Panc1 (cell line): ENCODE results near the gene ZNF383. TPM values are rescaled to one million over a fixed set of nuclear protein-coding genes. Genes with fewer than 3 reads are reported as not detected.
A peak's percentile ranks its signal among the peaks of the same experiment; 100 is the strongest.

Experiments used
- ATAC-seq: fragments of 200-7000 bp; cut with Tn5 transposase; 2 replicates; pipeline ENCODE4 v1.9.1; 2020; ENCODE audit warnings: mild to moderate bottlenecking, moderate library complexity
- BruUV-seq: library from RNA; stranded (reverse); fragments of 400-500 nt; replicated peaks from 2 replicates; lab custom pipeline; 2021; lab: Mats Ljungman, UMichigan
- CTCF ChIA-PET: fragments of 300-600 bp; sonication (Branson Sonifier 250); formaldehyde crosslinking; loops from one replicate; lab custom pipeline; 2022; ENCODE audit warnings: antibody characterized with exemption; lab: Charles Lee
- POLR2A ChIA-PET: fragments of 300-600 bp; sonication (Branson Sonifier 250); formaldehyde crosslinking; loops from one replicate; lab custom pipeline; 2022; ENCODE audit warnings: antibody characterized with exemption; lab: Charles Lee
- DNase-seq: peaks from one replicate; pipeline ENCODE4 v3.0.0-alpha.2; 2010; ENCODE audit warnings: low read depth, low spot score
- H3K27ac ChIP-seq: 2 replicates; pipeline ENCODE4 v1.5.1; 2011; ENCODE audit warnings: mild to moderate bottlenecking, low read length, inconsistent platforms
- H3K27me3 ChIP-seq: fragments of 200-500 bp; sonication (Bioruptor generic); 2 replicates; pipeline ENCODE4 v1.6.0; 2014; ENCODE audit warnings: low read length, inconsistent platforms; ENCODE audit not compliant: control insufficient read depth, insufficient read depth
- H3K36me3 ChIP-seq: fragments of 200-500 bp; sonication (Bioruptor generic); 2 replicates; pipeline ENCODE4 v1.5.1; 2014; ENCODE audit warnings: inconsistent platforms, mild to moderate bottlenecking, low read length, moderate library complexity; ENCODE audit not compliant: control insufficient read depth, insufficient read depth
- H3K4me1 ChIP-seq: 2 replicates; pipeline ENCODE4 v1.5.1; 2011; ENCODE audit warnings: inconsistent platforms, mild to moderate bottlenecking, low read length, moderate library complexity; ENCODE audit not compliant: control insufficient read depth, insufficient read depth
- H3K4me3 ChIP-seq, 2 experiments: 2 replicates each; pipeline ENCODE4 v1.5.1; 2011 to 2012; ENCODE audit warnings: low read depth in 2 of 2, low read length in 2 of 2, mild to moderate bottlenecking in 2 of 2, inconsistent platforms in 1 of 2, moderate library complexity in 1 of 2
- H3K9me3 ChIP-seq: fragments of 200-500 bp; sonication (Bioruptor generic); 2 replicates; pipeline ENCODE4 v1.5.1; 2014; ENCODE audit warnings: low read depth, mild to moderate bottlenecking, inconsistent platforms, low read length, moderate library complexity; ENCODE audit not compliant: control insufficient read depth, insufficient read depth
- CTCF ChIP-seq: fragments of 450-650 bp; IDR thresholded peaks from 2 replicates; pipeline ENCODE4 v1.5.1; 2017; ENCODE audit warnings: mild to moderate bottlenecking
- POLR2AphosphoS5 ChIP-seq: IDR thresholded peaks from 2 replicates; pipeline ENCODE4 v1.6.1; 2012; ENCODE audit warnings: mild to moderate bottlenecking, low read depth, low read length, moderate library complexity
- REST ChIP-seq, 2 experiments: IDR thresholded peaks; 2 replicates each; pipeline ENCODE4 v1.6.1; 2011 to 2012; ENCODE audit warnings: low read depth in 2 of 2, control low read depth in 1 of 2, low read length in 1 of 2, mild to moderate bottlenecking in 1 of 2, moderate library complexity in 1 of 2; ENCODE audit not compliant: insufficient read depth in 1 of 2
- SIN3A ChIP-seq: IDR thresholded peaks from 2 replicates; pipeline ENCODE4 v1.6.1; 2012; ENCODE audit warnings: low read depth, mild to moderate bottlenecking, low read length, moderate library complexity, borderline replicate concordance; ENCODE audit not compliant: insufficient read depth
- TCF7L2 ChIP-seq: IDR thresholded peaks from 2 replicates; pipeline ENCODE4 v1.6.1; 2011; ENCODE audit warnings: mild to moderate bottlenecking, low read depth, low read length, inconsistent platforms
- in situ Hi-C: cut with HindIII; loops from 2 replicates; pipeline ENCODE4 v1.10.0; 2016; ENCODE audit warnings: low sequenced_read_pairs, low pct_unique_long_range_greater_than_20kb
- intact Hi-C: fragments of 100-400 bp; cut with micrococcal nuclease; formaldehyde crosslinking; loops from one replicate; pipeline ENCODE4 v1.10.0; 2022; ENCODE audit not compliant: unreplicated experiment
- total RNA-seq: library from RNA; stranded (reverse); gene quantifications from one replicate; pipeline ENCODE4 v1.2.1, GENCODE V29; 2021; ENCODE audit not compliant: unreplicated experiment

Gene ZNF383
- total RNA-seq, 1 experiment from 2014 or later: 9.1 TPM

GRCh38 chr19:37243206-37243632 lies 25.2 kb downstream of the ZNF383 start:
- CTCF ChIA-PET: no interaction called here
- Histone ChIP-seq H3K9me3 (peaks cover 78% of the 10 kb centered on the region), H3K27ac (no peak overlapping the region), H3K36me3 (peaks cover 21% of the 10 kb centered on the region), H3K4me3 (no peak overlapping the region), H3K27me3 (no peaks in the 10 kb centered on the region), H3K4me1 (no peaks in the 10 kb centered on the region)
- ATAC-seq: no peak
- intact Hi-C loops: no loop called here
- TF ChIP-seq REST (IDR thresholded peaks at IDR 0.05; ENCODE audit: insufficient read depth in 1 of 2, low read depth in 2 of 2, low read length in 1 of 2): no peak
- TF ChIP-seq TCF7L2: no peak
- no peak for TF ChIP-seq CTCF
- TF ChIP-seq SIN3A: no peak
- no peak for TF ChIP-seq POLR2AphosphoS5
- BruUV-seq: no TSS peak
- DNase-seq: no peak
- POLR2A ChIA-PET: interaction anchor here (0.5 kb wide), 1 partner anchor 673 kb away, joined by 10 read pairs; no protein-coding TSS in a partner anchor
- in situ Hi-C loops: no loop called here

DNA sequence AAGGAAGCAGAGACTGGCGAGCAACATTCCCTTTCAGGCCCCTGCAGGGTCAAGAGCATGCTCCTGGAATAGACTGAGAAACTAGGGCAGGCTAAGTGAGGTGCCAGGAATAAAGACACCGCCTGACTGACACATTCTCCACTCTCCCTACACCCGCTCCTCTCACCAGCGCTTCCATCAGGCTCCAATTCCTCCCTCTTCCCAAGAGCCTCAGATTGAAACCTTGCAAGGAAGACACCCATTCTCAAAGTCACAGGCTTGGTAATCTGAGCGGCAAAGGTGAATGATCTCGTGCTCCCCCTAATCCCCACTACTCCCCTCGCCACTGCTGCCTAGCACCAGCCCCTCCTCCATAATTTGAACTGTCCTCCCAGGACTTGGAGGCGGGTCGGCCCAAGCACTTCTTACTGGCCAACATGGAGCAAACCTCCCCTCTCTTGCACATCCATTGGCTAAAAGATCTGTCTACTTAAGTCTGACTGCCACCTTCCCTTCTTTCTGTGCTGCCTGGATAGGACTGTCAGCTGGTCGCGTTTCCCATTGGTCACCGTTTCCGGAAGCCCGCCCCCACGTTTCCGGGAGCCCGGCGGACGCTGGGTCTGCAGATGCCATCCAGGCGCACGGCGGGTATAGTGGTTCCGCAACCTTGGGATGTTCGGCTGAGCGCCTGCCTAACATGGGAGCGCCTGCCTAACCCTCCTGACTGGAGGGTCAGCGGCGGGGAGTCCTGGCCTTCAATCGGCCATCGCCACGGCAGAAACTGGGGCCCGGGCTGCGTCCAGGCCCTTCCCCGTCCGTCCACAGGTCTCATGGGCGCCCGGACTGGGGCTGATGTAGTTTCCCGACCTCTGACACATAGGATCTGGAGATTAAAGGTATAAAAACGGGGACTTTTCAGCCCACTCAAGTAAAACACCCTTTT lies 33.6 kb downstream of the ZNF383 start:
- ATAC-seq (no peak), DNase-seq (no peak)
- ChIA-PET POLR2A (no interaction called here), CTCF (no interaction called here)
- H3K4me3 ChIP-seq: peak overlapping the region in 1 of 2 experiments; percentile 37; a peak in 1 of 4 replicates
- in situ Hi-C loops: no loop called here
- H3K9me3 ChIP-seq: peaks cover 34% of the 10 kb centered on the region; the same call in 1 of the 2 replicates
- TF ChIP-seq CTCF: no peak
- TF ChIP-seq TCF7L2: no peak
- TF ChIP-seq POLR2AphosphoS5: no peak
- no peak for TF ChIP-seq REST (IDR thresholded peaks at IDR 0.05; ENCODE audit: insufficient read depth in 1 of 2, low read depth in 2 of 2, low read length in 1 of 2)
- intact Hi-C loops: no loop called here
- BruUV-seq: no TSS peak
- no peak overlapping the region for H3K27ac ChIP-seq
- H3K4me1 ChIP-seq: no peaks in the 10 kb centered on the region
- no peaks in the 10 kb centered on the region for H3K27me3 ChIP-seq
- H3K36me3 ChIP-seq: no peaks in the 10 kb centered on the region
